ENCODE results near the gene CDC37. TPM values are rescaled to one million over a fixed set of nuclear protein-coding genes. Genes with fewer than 3 reads are reported as not detected.

Gene CDC37
- total RNA-seq, 1 experiment from 2014 or later, result 204 TPM

DNA sequence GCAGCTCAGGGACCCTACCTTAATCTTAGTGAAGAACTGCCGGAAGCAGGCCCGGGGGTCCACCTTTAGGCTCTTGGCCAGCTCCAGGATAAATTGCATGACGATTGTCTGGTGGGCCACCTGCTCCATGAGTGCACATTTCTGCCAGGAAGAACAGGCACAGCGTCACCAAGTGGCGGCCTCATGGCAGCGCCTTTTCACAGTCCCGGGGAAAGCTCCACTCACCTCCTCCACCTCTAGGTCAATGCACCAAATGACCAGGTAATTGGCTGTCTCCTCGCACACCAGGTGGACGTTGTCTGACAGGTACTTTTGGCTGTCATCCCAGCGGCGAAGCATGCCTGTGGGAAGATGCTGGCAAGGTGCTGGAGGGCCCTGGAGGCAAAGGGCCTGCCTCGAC, 8.3 kb downstream of the CDC37 start:
- Mint-ChIP-seq H3K4me3 (no peak overlapping the region), H3K9me3 (no peaks in the 10 kb centered on the region), H3K27me3 (ENCODE audit: low read depth) (no peaks in the 10 kb centered on the region), H3K27ac (no peak overlapping the region), H3K4me1 (0 out of 2 replicates have a peak, but pooled peaks cover 1% of the 10 kb centered on the region), H3K36me3 (peaks cover 39% of the 10 kb centered on the region)
- POLR2A ChIA-PET, result no interaction called here
- DNase-seq (ENCODE audit: low spot score) (no peak), ATAC-seq (no peak)
- TF ChIP-seq, protein P1, sequence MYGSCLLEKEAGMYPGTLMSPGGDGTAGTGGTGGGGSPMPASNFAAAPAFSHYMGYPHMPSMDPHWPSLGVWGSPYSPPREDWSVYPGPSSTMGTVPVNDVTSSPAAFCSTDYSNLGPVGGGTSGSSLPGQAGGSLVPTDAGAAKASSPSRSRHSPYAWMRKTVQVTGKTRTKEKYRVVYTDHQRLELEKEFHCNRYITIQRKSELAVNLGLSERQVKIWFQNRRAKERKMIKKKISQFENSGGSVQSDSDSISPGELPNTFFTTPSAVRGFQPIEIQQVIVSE (CRISPR knock-in tag; IDR thresholded peaks at IDR 0.05; ENCODE audit: borderline replicate concordance), result no peak
- no peak for TF ChIP-seq ETV6 (CRISPR knock-in tag; IDR thresholded peaks at IDR 0.05)
- TF ChIP-seq ZNF396 (CRISPR knock-in tag; IDR thresholded peaks at IDR 0.05; ENCODE audit: borderline replicate concordance), result no peak
- no peak for TF ChIP-seq GTF2I (CRISPR knock-in tag; conservative IDR thresholded peaks at IDR 0.05)
- TF ChIP-seq, protein P2, sequence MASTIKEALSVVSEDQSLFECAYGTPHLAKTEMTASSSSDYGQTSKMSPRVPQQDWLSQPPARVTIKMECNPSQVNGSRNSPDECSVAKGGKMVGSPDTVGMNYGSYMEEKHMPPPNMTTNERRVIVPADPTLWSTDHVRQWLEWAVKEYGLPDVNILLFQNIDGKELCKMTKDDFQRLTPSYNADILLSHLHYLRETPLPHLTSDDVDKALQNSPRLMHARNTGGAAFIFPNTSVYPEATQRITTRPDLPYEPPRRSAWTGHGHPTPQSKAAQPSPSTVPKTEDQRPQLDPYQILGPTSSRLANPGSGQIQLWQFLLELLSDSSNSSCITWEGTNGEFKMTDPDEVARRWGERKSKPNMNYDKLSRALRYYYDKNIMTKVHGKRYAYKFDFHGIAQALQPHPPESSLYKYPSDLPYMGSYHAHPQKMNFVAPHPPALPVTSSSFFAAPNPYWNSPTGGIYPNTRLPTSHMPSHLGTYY (CRISPR knock-in tag; IDR thresholded peaks at IDR 0.05), result no peak
- no peak for TF ChIP-seq RORB (CRISPR knock-in tag; IDR thresholded peaks at IDR 0.05)
- TF ChIP-seq ZNF671 (CRISPR knock-in tag; IDR thresholded peaks at IDR 0.05), result no peak
- TF ChIP-seq, protein P3, sequence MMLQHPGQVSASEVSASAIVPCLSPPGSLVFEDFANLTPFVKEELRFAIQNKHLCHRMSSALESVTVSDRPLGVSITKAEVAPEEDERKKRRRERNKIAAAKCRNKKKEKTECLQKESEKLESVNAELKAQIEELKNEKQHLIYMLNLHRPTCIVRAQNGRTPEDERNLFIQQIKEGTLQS (CRISPR knock-in tag; conservative IDR thresholded peaks at IDR 0.05), result no peak
- TF ChIP-seq, protein P4, sequence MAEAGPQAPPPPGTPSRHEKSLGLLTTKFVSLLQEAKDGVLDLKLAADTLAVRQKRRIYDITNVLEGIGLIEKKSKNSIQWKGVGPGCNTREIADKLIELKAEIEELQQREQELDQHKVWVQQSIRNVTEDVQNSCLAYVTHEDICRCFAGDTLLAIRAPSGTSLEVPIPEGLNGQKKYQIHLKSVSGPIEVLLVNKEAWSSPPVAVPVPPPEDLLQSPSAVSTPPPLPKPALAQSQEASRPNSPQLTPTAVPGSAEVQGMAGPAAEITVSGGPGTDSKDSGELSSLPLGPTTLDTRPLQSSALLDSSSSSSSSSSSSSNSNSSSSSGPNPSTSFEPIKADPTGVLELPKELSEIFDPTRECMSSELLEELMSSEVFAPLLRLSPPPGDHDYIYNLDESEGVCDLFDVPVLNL (CRISPR knock-in tag; IDR thresholded peaks at IDR 0.05; ENCODE audit: borderline replicate concordance, low read depth), result no peak
- no peak for TF ChIP-seq NFATC4 (CRISPR knock-in tag; IDR thresholded peaks at IDR 0.05)
- TF ChIP-seq, protein P5, sequence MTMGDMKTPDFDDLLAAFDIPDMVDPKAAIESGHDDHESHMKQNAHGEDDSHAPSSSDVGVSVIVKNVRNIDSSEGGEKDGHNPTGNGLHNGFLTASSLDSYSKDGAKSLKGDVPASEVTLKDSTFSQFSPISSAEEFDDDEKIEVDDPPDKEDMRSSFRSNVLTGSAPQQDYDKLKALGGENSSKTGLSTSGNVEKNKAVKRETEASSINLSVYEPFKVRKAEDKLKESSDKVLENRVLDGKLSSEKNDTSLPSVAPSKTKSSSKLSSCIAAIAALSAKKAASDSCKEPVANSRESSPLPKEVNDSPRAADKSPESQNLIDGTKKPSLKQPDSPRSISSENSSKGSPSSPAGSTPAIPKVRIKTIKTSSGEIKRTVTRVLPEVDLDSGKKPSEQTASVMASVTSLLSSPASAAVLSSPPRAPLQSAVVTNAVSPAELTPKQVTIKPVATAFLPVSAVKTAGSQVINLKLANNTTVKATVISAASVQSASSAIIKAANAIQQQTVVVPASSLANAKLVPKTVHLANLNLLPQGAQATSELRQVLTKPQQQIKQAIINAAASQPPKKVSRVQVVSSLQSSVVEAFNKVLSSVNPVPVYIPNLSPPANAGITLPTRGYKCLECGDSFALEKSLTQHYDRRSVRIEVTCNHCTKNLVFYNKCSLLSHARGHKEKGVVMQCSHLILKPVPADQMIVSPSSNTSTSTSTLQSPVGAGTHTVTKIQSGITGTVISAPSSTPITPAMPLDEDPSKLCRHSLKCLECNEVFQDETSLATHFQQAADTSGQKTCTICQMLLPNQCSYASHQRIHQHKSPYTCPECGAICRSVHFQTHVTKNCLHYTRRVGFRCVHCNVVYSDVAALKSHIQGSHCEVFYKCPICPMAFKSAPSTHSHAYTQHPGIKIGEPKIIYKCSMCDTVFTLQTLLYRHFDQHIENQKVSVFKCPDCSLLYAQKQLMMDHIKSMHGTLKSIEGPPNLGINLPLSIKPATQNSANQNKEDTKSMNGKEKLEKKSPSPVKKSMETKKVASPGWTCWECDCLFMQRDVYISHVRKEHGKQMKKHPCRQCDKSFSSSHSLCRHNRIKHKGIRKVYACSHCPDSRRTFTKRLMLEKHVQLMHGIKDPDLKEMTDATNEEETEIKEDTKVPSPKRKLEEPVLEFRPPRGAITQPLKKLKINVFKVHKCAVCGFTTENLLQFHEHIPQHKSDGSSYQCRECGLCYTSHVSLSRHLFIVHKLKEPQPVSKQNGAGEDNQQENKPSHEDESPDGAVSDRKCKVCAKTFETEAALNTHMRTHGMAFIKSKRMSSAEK (CRISPR knock-in tag; IDR thresholded peaks at IDR 0.05; ENCODE audit: borderline replicate concordance), result no peak
- TF ChIP-seq, protein P6, sequence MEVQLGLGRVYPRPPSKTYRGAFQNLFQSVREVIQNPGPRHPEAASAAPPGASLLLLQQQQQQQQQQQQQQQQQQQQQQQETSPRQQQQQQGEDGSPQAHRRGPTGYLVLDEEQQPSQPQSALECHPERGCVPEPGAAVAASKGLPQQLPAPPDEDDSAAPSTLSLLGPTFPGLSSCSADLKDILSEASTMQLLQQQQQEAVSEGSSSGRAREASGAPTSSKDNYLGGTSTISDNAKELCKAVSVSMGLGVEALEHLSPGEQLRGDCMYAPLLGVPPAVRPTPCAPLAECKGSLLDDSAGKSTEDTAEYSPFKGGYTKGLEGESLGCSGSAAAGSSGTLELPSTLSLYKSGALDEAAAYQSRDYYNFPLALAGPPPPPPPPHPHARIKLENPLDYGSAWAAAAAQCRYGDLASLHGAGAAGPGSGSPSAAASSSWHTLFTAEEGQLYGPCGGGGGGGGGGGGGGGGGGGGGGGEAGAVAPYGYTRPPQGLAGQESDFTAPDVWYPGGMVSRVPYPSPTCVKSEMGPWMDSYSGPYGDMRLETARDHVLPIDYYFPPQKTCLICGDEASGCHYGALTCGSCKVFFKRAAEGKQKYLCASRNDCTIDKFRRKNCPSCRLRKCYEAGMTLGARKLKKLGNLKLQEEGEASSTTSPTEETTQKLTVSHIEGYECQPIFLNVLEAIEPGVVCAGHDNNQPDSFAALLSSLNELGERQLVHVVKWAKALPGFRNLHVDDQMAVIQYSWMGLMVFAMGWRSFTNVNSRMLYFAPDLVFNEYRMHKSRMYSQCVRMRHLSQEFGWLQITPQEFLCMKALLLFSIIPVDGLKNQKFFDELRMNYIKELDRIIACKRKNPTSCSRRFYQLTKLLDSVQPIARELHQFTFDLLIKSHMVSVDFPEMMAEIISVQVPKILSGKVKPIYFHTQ (CRISPR knock-in tag; IDR thresholded peaks at IDR 0.05), result no peak
- TF ChIP-seq ZBTB21 (CRISPR knock-in tag; IDR thresholded peaks at IDR 0.05; ENCODE audit: borderline replicate concordance), result no peak
- CTCF ChIA-PET, result interaction anchor here (1.2 to 1.9 kb wide), 2 partner anchors 75 to 136 kb away, joined by 3 to 5 read pairs; no protein-coding TSS in a partner anchor

DNA sequence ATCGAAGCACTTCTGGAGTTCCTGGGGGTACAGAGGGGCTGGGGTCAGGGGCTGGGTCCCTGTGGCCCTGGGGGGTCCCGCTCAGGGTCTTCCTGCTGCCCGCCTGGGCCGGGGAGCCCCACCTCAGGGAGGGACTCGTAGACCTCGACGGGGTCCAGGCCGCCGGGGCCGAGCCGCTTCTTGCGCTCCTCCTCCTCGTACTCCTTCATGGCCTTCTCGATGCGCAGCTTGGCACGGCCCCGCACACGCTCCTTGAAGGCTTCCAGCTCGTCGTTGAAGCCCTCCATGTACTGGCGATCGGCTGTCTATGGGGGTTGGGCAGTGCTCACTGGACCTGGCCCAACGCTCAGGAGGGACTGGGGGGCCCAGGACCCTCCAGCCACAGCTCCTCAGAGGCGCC, 10.2 kb downstream of the CDC37 start:
- H3K36me3 Mint-ChIP-seq, result peaks cover 35% of the 10 kb centered on the region
- ChIA-PET CTCF (interaction anchor here (4.0 to 4.7 kb wide), 2 partner anchors 123 to 133 kb away, joined by 66 to 72 read pairs; partner anchors contain the start of gene ICAM1), POLR2A (no interaction called here)
- no peaks in the 10 kb centered on the region for H3K27me3 Mint-ChIP-seq (ENCODE audit: low read depth)
- no peak overlapping the region for H3K4me3 Mint-ChIP-seq
- H3K4me1 Mint-ChIP-seq, result peaks cover 5% of the 10 kb centered on the region; the same call in 1 of the 2 replicates
- H3K9me3 Mint-ChIP-seq, result no peaks in the 10 kb centered on the region
- H3K27ac Mint-ChIP-seq, result no peak overlapping the region
- no peak for ATAC-seq
- DNase-seq (ENCODE audit: low spot score), result no peak
- TF ChIP-seq, protein P7, sequence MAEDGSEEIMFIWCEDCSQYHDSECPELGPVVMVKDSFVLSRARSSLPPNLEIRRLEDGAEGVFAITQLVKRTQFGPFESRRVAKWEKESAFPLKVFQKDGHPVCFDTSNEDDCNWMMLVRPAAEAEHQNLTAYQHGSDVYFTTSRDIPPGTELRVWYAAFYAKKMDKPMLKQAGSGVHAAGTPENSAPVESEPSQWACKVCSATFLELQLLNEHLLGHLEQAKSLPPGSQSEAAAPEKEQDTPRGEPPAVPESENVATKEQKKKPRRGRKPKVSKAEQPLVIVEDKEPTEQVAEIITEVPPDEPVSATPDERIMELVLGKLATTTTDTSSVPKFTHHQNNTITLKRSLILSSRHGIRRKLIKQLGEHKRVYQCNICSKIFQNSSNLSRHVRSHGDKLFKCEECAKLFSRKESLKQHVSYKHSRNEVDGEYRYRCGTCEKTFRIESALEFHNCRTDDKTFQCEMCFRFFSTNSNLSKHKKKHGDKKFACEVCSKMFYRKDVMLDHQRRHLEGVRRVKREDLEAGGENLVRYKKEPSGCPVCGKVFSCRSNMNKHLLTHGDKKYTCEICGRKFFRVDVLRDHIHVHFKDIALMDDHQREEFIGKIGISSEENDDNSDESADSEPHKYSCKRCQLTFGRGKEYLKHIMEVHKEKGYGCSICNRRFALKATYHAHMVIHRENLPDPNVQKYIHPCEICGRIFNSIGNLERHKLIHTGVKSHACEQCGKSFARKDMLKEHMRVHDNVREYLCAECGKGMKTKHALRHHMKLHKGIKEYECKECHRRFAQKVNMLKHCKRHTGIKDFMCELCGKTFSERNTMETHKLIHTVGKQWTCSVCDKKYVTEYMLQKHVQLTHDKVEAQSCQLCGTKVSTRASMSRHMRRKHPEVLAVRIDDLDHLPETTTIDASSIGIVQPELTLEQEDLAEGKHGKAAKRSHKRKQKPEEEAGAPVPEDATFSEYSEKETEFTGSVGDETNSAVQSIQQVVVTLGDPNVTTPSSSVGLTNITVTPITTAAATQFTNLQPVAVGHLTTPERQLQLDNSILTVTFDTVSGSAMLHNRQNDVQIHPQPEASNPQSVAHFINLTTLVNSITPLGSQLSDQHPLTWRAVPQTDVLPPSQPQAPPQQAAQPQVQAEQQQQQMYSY (CRISPR knock-in tag; IDR thresholded peaks at IDR 0.05), result no peak
- no peak for TF ChIP-seq FOXJ3 (CRISPR knock-in tag; IDR thresholded peaks at IDR 0.05; ENCODE audit: borderline replicate concordance)
- TF ChIP-seq, protein P8, sequence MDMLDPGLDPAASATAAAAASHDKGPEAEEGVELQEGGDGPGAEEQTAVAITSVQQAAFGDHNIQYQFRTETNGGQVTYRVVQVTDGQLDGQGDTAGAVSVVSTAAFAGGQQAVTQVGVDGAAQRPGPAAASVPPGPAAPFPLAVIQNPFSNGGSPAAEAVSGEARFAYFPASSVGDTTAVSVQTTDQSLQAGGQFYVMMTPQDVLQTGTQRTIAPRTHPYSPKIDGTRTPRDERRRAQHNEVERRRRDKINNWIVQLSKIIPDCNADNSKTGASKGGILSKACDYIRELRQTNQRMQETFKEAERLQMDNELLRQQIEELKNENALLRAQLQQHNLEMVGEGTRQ (CRISPR knock-in tag; IDR thresholded peaks at IDR 0.05), result no peak
- TF ChIP-seq ZBTB21 (CRISPR knock-in tag; IDR thresholded peaks at IDR 0.05; ENCODE audit: borderline replicate concordance), result no peak
- no peak for TF ChIP-seq CREB1 (CRISPR knock-in tag; IDR thresholded peaks at IDR 0.05)
- TF ChIP-seq NFATC4 (CRISPR knock-in tag; IDR thresholded peaks at IDR 0.05), result no peak
- TF ChIP-seq PRRX2 (CRISPR knock-in tag; IDR thresholded peaks at IDR 0.05), result no peak
- no peak for TF ChIP-seq KAT7 (CRISPR knock-in tag; IDR thresholded peaks at IDR 0.05; ENCODE audit: borderline replicate concordance)
- TF ChIP-seq ZNF138 (CRISPR knock-in tag; conservative IDR thresholded peaks at IDR 0.05), result no peak
